ENCODE measurements around the gene SPAG17.

Gene SPAG17

DNA sequence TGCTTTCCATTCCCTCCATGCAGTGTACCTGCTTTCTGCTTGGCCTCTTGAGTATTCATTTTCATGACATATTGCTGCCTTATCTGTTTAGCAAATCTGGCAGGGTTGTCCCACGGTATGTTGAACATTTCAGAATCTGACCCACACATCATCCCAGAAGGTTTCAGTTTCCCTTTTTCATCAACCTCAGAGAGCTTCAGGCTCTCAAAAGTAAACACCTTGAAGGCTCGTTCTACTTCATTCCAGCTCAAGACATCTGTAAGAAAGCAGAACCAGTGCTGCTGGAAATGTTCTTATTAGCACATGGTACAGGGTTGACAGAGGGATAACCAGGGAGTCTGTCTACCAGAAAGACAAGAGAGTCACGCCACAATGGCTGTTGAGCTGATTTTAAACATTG is 103.6 kb downstream of the SPAG17 start:
- DNase-seq: no peak

DNA sequence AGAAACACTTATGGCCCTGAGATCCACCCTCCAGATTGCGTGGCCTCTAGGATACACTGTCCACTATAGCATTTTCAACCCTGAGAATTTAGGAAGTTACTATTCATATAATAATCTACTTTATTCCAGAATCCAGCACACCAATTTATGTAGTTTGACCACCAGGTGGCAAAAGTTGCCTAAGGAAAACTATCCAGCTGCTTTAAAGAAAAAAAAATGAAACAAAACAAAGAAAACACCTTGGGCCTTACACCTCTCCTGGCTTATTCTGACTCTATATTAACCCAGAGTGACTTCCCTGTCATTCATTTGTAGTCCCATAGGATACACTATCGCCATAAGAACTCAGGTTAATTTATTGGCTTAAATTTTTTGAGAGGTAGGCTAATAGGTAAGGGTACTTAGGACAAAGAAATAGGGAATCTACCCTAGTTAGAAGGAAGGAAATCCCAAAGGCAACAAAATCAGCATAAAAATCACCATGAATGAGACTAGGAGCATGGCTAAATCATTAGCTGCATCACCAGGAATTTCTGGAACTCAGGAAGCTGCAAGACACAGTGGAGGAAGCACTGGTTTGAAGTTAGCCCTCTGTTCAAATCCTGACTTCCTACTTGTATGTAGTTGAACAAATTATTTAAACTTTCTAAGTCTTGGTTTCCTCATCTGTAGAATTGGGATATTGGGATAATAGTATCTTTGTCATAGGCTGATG is 107.5 kb downstream of the SPAG17 start:
- peak in 1 of 56 donors; percentile 2 for DNase-seq

DNA sequence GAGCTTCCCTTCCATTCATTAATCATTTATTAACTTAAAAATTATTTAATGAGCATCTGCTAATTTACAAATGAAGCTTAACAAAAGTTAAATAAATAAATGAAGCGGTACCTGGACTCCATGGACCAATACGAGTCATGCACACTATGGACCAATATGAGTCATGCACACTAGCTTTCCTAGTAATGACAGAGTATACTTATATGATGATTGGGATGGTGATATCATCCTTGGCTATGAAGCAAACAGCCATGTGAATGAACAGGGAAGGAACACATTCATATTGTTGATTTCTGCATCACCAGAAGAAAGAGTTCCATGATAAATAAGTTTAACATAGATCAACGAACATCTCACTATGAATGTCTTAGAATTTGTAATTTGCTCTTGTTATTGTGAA is 109.9 kb downstream of the SPAG17 start:
- DNase-seq: no peak

DNA sequence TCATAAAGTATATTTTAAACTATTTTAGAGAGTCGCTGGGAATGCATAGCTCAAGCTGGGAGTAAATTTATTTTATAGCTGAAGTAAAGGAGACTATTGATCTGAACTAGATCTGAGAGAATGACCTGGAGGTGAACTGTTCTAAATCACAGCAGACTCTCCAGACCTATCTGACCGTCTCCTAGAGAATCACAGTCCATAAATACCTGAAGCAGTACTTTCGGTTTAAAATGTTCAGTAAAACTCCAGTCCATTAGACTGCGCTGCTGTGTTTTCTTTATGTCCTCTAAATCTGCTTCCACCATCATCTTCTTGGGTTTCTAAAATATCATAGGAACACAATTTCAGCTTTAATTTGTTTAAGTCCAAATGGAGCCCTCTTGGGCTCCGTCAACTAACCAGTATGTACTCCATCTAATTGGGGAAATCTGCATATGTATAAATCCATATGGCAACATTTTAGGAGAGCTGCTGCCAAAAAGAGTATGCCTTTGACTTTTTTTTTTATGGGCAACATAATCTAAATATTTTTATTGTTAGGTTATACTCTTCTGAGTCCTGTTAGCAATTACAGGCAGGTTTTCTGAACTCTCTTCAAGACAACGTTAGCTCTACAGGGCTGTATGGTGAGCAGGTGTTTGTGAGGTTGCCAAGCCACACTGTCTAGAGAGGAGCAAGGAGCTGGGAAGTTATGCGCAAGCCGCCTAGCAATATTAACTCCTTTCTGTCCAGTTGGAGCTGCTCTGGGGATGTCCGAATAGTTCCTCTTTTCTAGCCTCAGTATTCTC is 111.2 kb downstream of the SPAG17 start:
- no peak for DNase-seq

- DNase-seq: no peak
Observed at GRCh38 chr1:118049981-118050380, 135.0 kb downstream of the SPAG17 start.

- no peak for DNase-seq
Observed at GRCh38 chr1:118047650-118048224, 137.3 kb downstream of the SPAG17 start.

GRCh38 chr1:118047006-118047649 is 137.9 kb downstream of the SPAG17 start:
- no peak for DNase-seq

DNA sequence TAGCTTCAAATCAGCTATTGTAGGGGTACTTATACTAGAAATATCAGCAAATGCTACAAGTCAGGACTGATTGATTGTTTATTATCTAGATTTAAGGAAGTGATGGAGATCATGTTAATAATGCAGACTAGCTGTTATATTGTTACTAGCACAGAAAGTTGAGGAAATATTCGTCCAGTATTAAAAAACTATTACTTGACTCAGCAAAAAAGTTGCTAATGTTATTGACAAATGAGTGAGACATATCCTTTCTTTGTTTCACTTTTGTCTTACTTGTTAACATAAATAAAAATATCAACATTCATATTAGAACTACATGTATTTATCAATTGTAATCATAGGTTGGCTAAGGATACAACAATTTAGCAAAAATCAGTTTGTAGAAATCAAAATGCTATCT is 141.4 kb downstream of the SPAG17 start:
- DNase-seq: no peak

- no peak for DNase-seq
Observed at GRCh38 chr1:118042501-118042900, 142.5 kb downstream of the SPAG17 start.

DNA sequence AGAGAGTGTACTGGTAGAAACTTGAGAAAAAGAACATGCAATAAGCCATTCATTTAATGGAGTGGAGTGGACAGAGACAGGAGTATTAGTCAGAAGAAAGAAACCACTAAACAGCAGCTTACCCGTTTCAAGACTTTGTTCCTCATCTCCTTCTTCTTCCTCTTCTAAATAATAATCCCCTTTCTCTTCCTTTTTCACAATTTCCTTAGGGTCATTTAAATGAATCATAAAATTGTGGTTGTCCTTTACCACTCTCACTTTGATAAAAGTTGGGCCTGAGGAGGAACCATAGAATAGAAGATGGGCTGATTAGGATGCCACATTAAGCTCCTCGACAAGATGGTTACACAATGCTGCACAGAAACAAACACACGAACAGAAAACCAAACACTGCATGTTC is 145.9 kb downstream of the SPAG17 start:
- no peak for DNase-seq

DNA sequence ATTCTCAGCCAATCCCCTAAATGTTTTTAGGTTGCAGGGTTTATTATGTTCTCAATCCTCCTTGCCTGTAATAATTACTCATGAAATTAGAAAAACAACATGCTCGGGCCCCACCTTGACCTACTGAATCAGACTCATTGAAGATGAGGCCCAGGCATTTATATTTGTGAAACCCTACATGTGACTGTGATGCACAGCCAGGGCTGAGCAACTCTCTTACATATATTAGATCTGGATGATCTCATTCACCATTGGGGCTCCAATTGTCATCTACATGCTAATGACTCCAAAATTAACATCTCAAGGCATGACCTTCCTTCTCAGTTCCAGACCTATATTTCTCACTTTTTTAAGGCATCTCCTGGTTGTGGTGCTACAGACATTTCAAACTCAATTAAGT is 152.1 kb downstream of the SPAG17 start:
- DNase-seq: no peak

DNA sequence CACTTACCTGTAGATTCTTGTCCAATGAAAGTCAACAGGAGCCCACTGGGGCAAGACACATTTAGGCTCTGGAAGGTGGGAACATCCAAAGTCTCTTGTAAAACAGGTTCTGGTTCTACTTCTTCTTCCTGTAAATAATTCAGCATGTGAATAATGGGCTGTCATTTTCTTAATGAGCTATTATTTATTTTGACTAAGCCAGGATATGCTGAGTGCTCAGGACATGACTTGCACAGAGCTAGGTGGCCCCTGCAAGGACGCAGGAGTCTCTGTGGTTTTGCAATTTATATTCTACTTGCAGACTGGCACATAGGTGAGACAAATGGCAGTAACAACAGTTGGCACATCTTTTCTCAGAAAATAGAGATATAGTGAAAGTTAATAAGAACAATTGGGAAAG is 156.8 kb downstream of the SPAG17 start:
- DNase-seq: no peak

- no peak for DNase-seq
Observed at GRCh38 chr1:118023199-118023598, 161.8 kb downstream of the SPAG17 start.

DNA sequence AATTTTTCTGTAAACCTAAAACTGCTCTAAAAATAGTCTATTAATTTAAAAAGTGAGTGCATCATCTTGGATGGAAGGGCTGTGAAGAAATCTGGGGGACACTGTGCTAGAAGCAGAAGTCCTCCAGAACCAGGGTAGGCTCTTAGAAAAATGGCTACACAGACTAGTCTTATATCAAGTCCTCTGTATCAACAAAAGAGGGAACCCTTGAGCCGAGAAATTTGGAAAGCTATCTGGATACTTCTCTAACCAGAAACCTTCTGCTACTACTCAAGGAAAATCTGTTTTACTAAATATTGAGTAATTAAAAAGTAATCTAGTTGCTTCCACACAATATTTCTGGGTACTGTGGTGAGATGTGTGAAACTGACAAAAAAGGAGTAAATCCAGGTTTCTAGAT is 163.4 kb downstream of the SPAG17 start:
- DNase-seq: no peak

- DNase-seq: no peak
Observed at GRCh38 chr1:118018060-118018459, 167.0 kb downstream of the SPAG17 start.

GRCh38 chr1:118013938-118014337 is 171.1 kb downstream of the SPAG17 start:
- DNase-seq: no peak

- DNase-seq: no peak
Observed at GRCh38 chr1:118013336-118013735, 171.7 kb downstream of the SPAG17 start.

DNA sequence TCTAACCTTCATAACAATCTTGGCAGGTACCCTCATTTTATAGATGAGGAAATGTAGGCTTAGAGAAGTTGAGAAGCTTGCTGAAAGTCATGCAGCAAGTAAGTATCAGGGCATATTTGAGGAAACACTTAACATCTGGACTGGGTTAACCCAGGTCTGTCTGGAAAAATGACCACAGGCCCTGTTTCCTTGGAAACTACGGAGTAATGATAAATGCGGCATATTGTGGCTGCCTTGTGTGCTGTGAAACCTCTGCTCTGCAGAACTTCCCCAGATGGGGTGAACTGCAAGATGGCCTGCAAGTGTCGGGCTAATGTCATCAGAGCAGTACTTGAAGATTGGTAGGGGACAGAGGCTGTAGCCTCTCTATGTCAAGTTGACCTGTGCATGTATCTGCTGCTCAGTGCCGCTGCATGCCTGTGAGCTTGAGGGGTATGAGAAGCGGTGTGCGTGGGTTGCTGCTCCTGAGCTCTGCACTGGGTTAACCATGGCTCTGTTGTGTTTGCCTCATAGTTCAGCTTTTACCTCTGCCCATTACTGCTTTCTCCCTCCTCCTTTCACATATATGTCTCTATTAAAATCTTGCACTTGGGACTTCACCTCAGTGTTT is 172.4 kb downstream of the SPAG17 start:
- no peak for DNase-seq

GRCh38 chr1:118008011-118008410 is 177.0 kb downstream of the SPAG17 start:
- DNase-seq: no peak

GRCh38 chr1:118007391-118007790 is 177.6 kb downstream of the SPAG17 start:
- DNase-seq: no peak

- DNase-seq: no peak
Observed at GRCh38 chr1:118004312-118004711, 180.7 kb downstream of the SPAG17 start.

- DNase-seq: no peak
Observed at GRCh38 chr1:117985973-117986372, 199.1 kb downstream of the SPAG17 start.

Measured in nucleus accumbens (tissue), 56 donors.